Stimulated activated CD8-positive, alpha-beta memory T cell treated with anti-CD3 and anti-CD28 coated beads, Interleukin-7, amount 100 ng/mL, for 24 hours (primary cell): ENCODE results near the gene PFDN2.
A peak's percentile ranks its signal among the peaks of the same experiment; 100 is the strongest.
"Not testable (repeated sequence)": the region's sequence is repeated elsewhere in the genome, so short reads cannot be mapped to it uniquely, and the experiment has no call there.

ENCODE experiments used
- DNase-seq: peaks from one replicate; pipeline ENCODE4 v3.0.0-alpha.2; 2020; ENCODE audit warnings: low read depth

PFDN2 gene

DNA sequence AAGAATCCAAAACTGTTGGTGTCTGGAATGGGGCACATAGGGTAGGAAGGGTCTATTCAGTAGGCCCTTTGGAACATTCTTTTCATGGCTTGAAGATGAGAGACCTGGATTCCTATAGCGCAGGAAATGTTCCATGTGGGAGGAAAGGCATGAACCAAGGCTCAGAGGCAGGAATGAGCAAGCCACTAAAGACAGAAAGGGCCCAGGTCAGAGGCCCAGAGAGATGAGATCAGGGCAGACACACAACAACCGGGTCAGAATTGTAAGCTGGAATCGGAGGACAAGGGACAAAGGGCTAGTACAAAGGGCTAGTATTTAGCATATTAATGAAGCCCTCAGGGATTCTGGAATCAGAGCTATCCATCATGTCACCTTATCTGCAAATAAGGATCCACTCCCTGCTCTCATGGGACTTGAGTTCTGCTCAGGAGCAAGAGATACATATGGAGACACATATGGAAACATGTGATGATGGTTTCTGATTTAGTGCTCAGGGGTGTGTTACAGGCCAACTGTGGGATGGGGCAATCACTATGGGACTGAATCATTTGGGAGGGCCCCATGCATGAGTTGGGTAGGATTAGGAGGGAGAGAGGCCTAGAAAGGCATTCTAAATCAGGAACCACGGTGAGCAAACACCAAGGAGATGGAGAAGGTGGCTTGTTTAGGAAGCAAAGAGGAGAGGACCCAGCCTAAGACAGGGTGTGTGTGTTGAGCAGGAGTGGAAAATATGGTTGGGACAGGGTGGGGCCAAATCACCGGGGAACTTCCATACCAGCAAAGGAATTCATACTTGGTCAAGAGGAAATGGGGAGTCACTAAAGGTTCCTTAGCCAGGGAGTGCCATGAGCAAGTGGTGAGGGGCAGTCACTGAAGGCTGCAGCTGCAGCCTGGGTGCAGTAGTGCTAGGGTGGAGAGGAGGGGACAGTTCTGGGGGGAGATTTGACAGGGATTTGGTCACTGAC, 37.1 kb downstream of the PFDN2 start:
- no peak for DNase-seq

GRCh38 chr1:161079436-161080110, 38.3 kb downstream of the PFDN2 start:
- DNase-seq: no peak

DNA sequence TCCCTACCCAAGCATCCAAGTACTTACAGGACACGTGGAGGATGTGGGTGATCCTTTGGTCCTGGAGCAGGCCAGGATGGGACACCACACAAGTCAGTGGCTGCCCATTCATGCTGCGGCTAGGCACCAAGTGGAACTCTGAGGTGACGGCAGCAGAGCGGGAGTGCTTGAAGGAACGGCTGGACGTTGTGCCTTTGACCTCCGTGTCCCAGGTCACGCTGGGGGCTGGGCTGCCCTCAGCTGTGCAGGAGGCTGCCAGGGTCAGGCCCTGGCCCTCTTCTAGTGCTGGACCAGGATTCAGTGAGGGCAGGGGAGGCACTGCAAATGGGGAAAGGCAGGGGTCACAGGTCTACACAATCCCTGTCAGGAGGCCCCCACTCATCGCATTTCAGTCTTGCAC, 40.4 kb downstream of the PFDN2 start:
- no peak for DNase-seq

DNA sequence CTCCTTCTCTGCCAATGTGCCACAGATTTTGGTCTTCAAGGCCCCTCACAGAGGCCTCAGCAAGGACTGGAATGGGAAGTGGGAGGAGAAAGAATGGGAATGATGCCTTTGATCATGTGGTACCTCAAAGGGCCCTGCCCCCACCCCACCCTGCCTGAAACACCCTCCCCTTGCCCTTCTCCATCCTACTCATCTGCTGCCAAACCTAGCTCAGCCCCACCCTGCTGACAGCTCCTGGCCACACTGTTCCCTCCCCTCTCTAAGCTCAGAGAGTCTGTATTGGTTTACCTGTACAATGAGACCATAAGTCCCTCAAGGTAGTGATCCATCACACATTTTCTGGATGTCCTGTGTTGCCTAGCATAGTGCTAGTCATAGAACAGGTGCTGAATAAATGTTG, 41.4 kb downstream of the PFDN2 start:
- DNase-seq: no peak

GRCh38 chr1:161074676-161075368, 43.0 kb downstream of the PFDN2 start:
- DNase-seq: no peak

- DNase-seq: no peak
Observed at GRCh38 chr1:161073474-161074121, 44.2 kb downstream of the PFDN2 start.

- DNase-seq: no peak
Observed at GRCh38 chr1:161072751-161073449, 44.9 kb downstream of the PFDN2 start.

GRCh38 chr1:161071886-161072371, 45.9 kb downstream of the PFDN2 start:
- DNase-seq: no peak

GRCh38 chr1:161070761-161071160, 47.1 kb downstream of the PFDN2 start:
- no peak for DNase-seq

DNA sequence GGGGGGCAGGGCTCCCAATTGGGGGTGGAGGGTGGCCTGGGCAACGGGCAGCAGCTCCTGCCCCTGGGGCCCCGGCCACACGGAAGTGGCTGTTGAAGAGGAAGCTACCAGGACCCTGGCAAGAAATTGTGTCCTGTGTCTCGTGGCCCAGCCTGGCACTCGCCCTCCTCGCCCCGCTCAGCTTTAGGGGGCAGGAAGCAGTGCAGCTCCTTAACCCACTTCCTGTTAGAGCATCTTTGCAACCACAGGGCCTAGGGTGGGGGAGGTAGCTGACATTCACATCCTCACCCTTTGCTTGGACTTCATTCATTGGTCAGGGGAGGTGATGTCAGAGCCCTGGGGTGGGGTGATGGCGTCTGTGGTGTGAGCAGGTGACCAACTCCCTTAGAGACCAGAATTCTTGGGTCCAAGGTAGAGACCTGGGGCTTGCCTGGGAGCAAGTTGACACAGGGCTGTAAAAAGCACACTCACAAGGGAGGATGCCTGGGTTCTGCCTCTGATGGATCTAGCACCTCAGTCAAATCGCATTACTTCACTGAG, 48.0 kb downstream of the PFDN2 start, which contains the start of gene ARHGAP30:
TSS of gene ARHGAP30 (minus strand) at position 161 of the 540 bp plus-strand sequence. CDS start 267 bp downstream, outside the sequence.
- DNase-seq: peak; percentile 49

DNA sequence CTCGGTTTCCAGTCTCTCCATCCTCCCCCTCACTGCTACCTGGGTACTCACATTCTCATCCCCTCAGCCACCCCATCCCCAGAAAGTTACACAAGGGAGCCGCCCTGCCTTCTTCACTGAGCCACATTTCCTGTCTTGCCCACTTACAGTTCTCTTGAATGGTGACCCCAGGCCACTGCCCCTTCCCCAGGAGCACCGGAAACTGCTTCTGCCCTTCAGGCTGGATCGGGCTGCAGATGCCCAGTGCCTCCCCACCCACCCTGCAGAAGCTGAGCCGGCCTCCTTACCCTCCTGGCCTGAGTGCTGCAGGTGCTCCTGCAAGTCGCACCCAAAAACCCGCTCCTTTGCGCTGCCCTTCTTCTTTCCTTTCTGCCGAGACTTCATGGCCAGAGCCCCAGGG, 48.6 kb downstream of the PFDN2 start:
- DNase-seq: no peak

DNA sequence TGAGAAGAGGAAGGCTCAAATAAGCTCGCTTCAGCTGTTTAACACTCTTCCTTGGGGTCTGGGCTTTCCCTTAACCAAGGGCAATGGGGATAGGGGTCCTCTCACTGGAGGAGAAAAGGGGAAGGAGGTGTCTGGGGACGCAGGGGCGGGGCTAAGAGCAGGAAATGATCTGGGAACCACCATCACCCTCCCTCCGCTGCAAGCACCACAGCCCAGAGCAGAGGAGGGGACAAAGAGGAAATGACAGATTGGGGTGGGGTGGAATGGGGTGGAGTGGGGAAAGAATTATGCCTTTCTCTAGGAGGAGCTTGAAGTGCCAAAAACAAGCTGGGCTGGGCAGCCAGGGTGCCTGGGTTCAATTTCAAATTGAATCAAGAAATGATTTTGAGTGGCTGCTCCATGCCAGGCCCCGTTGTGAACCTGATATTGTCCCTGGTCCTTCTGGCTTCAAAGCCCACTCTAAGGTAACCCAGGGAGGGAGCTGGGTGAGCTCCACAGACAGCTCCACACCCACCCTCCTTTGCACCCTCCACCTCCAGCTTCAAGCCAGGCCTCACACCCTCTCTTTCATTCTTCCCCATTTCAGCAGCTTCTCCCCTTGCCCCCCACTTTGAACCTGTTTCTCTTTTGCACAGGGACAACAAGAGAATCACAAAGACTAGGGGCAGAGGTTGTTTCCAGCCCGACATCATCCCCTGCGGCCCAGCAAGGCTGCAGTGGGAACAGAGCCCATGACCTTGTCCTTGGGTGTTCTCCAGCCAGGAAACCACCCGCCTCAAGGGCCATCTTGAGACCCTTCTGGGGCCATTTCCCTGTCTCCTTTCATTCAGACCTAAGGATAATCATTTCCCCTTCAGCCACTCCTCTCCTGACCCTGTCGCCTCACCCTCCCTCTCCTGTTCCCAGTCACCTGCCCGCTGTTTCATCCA, 49.3 kb downstream of the PFDN2 start:
- peak; percentile 62 for DNase-seq

GRCh38 chr1:161066694-161067093, 51.1 kb downstream of the PFDN2 start:
- no peak for DNase-seq

DNA sequence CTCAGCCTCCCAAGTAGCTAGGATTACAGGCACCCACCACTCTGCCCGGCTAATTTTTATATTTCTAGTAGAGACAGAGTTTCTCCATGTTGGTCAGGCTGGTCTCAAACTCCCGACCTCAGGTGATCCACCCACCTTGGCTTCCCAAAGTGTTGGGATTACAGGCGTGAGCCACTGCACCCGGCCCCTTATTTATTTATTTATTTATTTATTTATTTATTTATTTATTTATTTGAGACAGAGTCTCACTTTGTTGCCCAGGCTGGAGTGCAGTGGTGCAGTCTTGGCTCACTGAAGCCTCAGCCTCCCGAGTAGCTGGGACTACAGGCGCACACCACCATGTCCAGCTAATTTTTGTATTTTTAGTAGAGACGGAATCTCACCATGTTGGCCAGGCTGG, 52.2 kb downstream of the PFDN2 start:
- DNase-seq: not testable (repeated sequence)

DNA sequence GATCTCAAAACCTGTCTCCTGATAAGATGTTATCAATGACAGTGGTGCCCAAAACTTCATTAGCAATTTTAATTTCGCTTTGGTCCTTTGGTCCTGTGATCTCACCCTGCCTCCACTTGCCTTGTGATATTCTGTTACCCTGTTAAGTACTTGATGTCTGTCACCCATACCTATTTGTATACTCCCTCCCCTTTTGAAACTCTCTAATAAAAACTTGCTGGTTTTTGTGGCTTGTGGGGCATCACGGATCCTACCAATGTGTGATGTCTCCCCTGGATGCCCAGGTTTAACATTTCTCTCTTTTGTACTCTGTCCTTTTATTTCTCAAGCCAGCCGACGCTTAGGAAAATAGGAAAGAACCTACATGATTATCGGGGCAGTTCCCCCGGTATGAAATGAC, 53.9 kb downstream of the PFDN2 start:
- DNase-seq: not testable (repeated sequence)

- no peak for DNase-seq
Observed at GRCh38 chr1:161061419-161061818, 56.4 kb downstream of the PFDN2 start.

DNA sequence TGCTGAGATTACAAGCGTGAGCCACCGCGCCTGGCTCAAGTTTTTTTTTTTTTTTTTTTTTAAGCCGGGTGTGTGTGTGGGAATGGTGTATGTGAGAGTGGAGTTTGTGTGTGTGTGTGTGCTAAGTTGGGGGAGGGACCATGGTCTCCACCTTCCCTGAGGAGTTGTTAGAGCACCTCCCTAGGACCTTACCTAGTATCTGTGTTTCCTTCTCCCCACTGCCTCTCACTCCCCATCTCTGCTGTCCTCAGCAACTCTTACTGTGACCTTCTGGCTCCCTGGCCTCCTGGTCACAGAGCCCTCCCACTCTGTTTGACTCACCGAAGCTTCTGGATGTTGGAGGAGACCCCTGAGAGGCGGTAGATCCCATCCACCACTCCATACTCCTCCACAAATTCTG, 58.5 kb downstream of the PFDN2 start:
- no peak for DNase-seq

- DNase-seq: no peak
Observed at GRCh38 chr1:161054805-161055204, 63.0 kb downstream of the PFDN2 start.

DNA sequence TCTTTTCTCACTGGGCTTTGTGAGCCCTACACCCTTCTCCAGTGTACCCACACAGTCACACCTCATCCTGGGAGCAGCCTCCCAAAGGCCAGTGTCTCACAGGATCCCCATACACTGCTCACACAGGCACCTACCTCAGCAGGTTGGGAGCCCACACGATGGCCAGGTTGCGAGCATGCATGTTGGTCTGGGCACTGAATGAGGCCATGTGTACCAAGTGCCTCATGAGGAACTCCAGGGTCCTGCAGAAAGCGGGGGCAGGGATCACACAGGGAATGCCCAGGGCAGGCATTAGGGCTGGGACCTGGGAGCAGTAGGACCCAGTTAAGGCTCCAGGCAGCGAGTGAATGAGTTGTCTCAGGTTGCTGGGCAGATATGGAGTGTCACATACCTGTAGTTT, 63.6 kb downstream of the PFDN2 start:
- no peak for DNase-seq

DNA sequence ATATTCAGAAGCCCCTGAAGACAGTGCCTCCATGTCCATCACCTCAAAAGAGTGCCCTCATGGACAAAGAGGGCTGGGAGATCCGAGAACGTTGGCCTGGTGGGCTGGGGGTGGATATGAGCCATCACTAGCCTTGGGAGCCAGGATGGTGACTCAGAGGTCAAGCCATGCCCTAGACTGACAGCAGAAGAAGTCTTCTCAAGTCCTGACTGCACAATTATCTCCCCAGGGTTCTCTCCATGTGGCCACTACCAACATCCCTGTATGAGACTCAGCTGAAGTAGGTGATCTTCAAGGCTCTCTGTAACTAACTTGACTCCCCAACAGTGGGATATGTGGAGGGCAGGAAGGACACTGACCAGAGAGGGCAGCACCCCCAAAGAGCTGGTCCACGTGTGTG, 64.9 kb downstream of the PFDN2 start:
- no peak for DNase-seq
